GM06990 (cell line): ENCODE results near the gene BCAR3.

Source experiments
- DNase-seq: peaks from one replicate; pipeline ENCODE4 v3.0.0-alpha.2; 2011; ENCODE audit not compliant: insufficient read length; ENCODE audit errors: extremely low read depth
- H3K27me3 ChIP-seq: replicated peaks from 2 replicates; pipeline ENCODE4 v1.6.0; 2011; ENCODE audit warnings: low read length; ENCODE audit not compliant: control insufficient read depth, insufficient read depth
- H3K36me3 ChIP-seq: 2 replicates; pipeline ENCODE4 v1.5.1; 2011; ENCODE audit warnings: low read length; ENCODE audit not compliant: control insufficient read depth, insufficient read depth
- H3K4me3 ChIP-seq: replicated peaks from 2 replicates; pipeline ENCODE4 v1.5.1; 2011; ENCODE audit warnings: low read depth, mild to moderate bottlenecking, control low read depth, low read length
- CTCF ChIP-seq: IDR thresholded peaks from 2 replicates; pipeline ENCODE4 v1.5.1; 2011; ENCODE audit warnings: low read length, control low read depth, mild to moderate bottlenecking, inconsistent platforms; ENCODE audit not compliant: insufficient read depth, poor library complexity, severe bottlenecking

Gene BCAR3

GRCh38 chr1:93683234-93683633 is 1.6 kb upstream of the BCAR3 start:
- TF ChIP-seq CTCF, result no peak

GRCh38 chr1:93681989-93682412 is 364 bp upstream of the BCAR3 start:
- DNase-seq, result no peak
- Histone ChIP-seq H3K4me3 (peak overlapping the region; percentile 56), H3K36me3 (no peaks in the 10 kb centered on the region), H3K27me3 (no peaks in the 10 kb centered on the region; the same call in 1 of the 2 replicates)
- no peak for TF ChIP-seq CTCF

More at GRCh38 chr1:93683234-93683633, 1.6 kb upstream of the BCAR3 start:
- DNase-seq, result no peak
- Histone ChIP-seq H3K27me3 (no peaks in the 10 kb centered on the region; the same call in 1 of the 2 replicates), H3K4me3 (no peak overlapping the region), H3K36me3 (no peaks in the 10 kb centered on the region)

GRCh38 chr1:93680420-93681100 is 1.1 kb downstream of the BCAR3 start:
- Histone ChIP-seq H3K27me3 (no peaks in the 10 kb centered on the region; the same call in 1 of the 2 replicates), H3K36me3 (no peaks in the 10 kb centered on the region), H3K4me3 (peak overlapping the region; percentile 56)
- peak; percentile 71 for TF ChIP-seq CTCF
- peak; percentile 61 for DNase-seq

- Histone ChIP-seq H3K36me3 (no peaks in the 10 kb centered on the region), H3K4me3 (peak overlapping the region; percentile 56), H3K27me3 (no peaks in the 10 kb centered on the region; the same call in 1 of the 2 replicates)
- DNase-seq, result no peak
- no peak for TF ChIP-seq CTCF
These were observed 1.6 kb downstream of the BCAR3 start for GRCh38 chr1:93680076-93680419.

- H3K27me3 ChIP-seq, result no peaks in the 10 kb centered on the region; the same call in 1 of the 2 replicates
- DNase-seq, result no peak
- H3K36me3 ChIP-seq, result no peaks in the 10 kb centered on the region; the same call in 1 of the 2 replicates
- H3K4me3 ChIP-seq, result no peak overlapping the region
- TF ChIP-seq CTCF, result no peak
These were observed 2.1 kb downstream of the BCAR3 start for GRCh38 chr1:93679546-93679945.

GRCh38 chr1:93678946-93679480 is 2.6 kb downstream of the BCAR3 start:
- Histone ChIP-seq H3K4me3 (no peak overlapping the region), H3K27me3 (no peaks in the 10 kb centered on the region; the same call in 1 of the 2 replicates), H3K36me3 (no peaks in the 10 kb centered on the region; the same call in 1 of the 2 replicates)
- DNase-seq, result no peak
- no peak for TF ChIP-seq CTCF
